Right cardiac atrium (tissue), 5 donors: ENCODE measurements around the gene UMODL1. TPM values are rescaled to one million over a fixed set of nuclear protein-coding genes. Genes with fewer than 3 reads are reported as not detected.

Experiments
- ATAC-seq, 2 donors: fragments of 200-7000 bp; cut with Tn5 transposase; one replicate each; pipeline versions ENCODE4 v1.8.0 to v1.9.1; 2020; ENCODE audit warnings: moderate library complexity in 2 of 2, mild to moderate bottlenecking in 1 of 2
- DNase-seq, 3 donors: peaks; one replicate each; pipeline ENCODE4 v3.0.0-alpha.2; 2020
- H3K27ac ChIP-seq: one replicate; pipeline ENCODE4 v1.5.1; 2013; ENCODE audit warnings: mild to moderate bottlenecking, low read length, control low read depth, moderate library complexity
- H3K27me3 ChIP-seq: one replicate; pipeline ENCODE4 v1.6.1; 2013; ENCODE audit not compliant: control insufficient read depth, insufficient read depth
- H3K4me1 ChIP-seq: one replicate; pipeline ENCODE4 v1.6.1; 2013; ENCODE audit warnings: low read length; ENCODE audit not compliant: control insufficient read depth, insufficient read depth
- H3K4me3 ChIP-seq: one replicate; pipeline ENCODE4 v1.5.1; 2013; ENCODE audit warnings: low read length, control low read depth
- H3K9me3 ChIP-seq: one replicate; pipeline ENCODE4 v1.6.1; 2013; ENCODE audit warnings: low read length; ENCODE audit not compliant: control insufficient read depth
- WGBS: extraction: QIAGEN DNeasy Blood & Tissue Kit; methylation state at CpG from one replicate; pipeline ENCODE4 v1.1.7; 2013; 5-methylcytosine and 5-hydroxymethylcytosine counted together
- intact Hi-C, 4 donors: fragments of 100-400 bp; cut with DNase I; formaldehyde crosslinking; loops; one replicate each; pipeline versions ENCODE4 v1.11.0 to v1.14.0; 2022 to 2023
- polyA plus RNA-seq: library from polyadenylated mRNA; stranded (reverse); fragments of 200-250 nt; gene quantifications from one replicate; pipeline ENCODE4 v1.2.3, GENCODE V29; 2013
- total RNA-seq, 4 donors: library from RNA; stranded (reverse); fragmentation: NEBNext Ultra II Directional; extraction: Animal tissue kit (Norgen Biotek cat#: 25700); gene quantifications; one replicate each; pipeline ENCODE4 v1.2.1, GENCODE V29; 2021
- donor health status: healthy with polysubstance abuse.
- donor health status: DM: no; HTN: yes; CAD: no.
- donor health status: DM: no; HTN: no; CAD: no.
- donor health status: DM: no; HTN: yes; CAD: no; lungs with severe emphysema.
- donor health status: DM: yes; HTN: yes; CAD: no.

The UMODL1 gene
- total and polyA plus RNA-seq, 5 donors, result not detected

GRCh38 chr21:42124826-42125570, 53.9 kb downstream of the UMODL1 start:
- H3K27me3 ChIP-seq, result no peaks in the 10 kb centered on the region
- no peaks in the 10 kb centered on the region for H3K9me3 ChIP-seq
- intact Hi-C loops, result no loop called here
- no peaks in the 10 kb centered on the region for H3K4me1 ChIP-seq
- H3K4me3 ChIP-seq, result no peak overlapping the region
- H3K27ac ChIP-seq, result no peak overlapping the region
- no peak for ATAC-seq
- DNase-seq, result no peak
- 66% methylated on average over 19 of the region's 19 CpGs for WGBS

DNA sequence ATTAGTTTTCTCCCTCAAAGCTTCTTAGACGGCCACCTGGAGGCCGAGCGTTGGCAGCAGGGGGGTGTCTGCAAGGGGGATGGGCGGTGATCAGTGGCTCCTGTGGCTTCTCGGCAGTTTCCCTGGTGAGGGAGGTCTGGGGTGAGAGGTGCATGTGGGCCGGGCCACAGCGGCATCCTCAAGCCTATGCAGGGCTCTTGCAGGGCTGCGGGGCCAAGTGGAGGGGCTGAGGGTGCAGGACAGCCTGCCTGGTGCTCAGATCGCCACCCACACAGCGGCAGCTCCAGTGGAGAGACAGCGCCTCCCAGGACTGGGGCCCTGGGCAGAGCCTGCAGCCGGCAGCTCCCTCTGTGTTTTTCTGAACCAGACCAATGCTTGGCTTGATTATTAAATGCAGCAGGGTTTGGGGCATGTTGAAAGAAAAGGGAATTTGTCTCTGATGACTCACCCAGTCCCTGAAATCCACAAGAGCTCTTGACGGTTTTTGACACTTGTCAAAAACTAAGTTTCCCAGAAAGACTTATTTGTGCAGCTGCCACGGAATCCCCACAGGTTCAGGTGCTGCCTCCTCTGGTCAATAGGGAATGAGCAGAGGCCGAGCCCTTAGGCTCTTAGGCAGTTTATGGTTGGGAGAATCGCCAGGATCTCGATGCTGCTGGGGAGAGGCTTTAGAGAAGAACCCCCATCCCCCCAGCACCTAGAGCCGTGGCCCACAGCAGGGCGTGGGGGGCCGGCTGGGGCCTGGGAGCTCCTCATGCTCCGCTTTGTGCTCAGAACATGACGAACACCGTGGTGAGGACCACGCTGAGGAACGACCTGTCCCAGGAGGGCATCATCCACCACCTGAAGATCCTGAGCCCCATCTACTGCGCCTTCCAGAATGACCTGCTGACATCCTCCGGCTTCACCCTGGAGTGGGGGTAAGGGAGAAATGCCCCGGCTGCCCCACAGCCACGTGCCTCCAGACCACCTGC, 54.7 kb downstream of the UMODL1 start:
- H3K9me3 ChIP-seq, result no peaks in the 10 kb centered on the region
- no peaks in the 10 kb centered on the region for H3K27me3 ChIP-seq
- DNase-seq (no peak), ATAC-seq (no peak)
- H3K4me3 ChIP-seq, result no peak overlapping the region
- H3K4me1 ChIP-seq, result no peaks in the 10 kb centered on the region
- whole genome bisulfite sequencing, result 69% methylated on average over 29 of the region's 29 CpGs
- intact Hi-C loops, result no loop called here
- no peak overlapping the region for H3K27ac ChIP-seq

DNA sequence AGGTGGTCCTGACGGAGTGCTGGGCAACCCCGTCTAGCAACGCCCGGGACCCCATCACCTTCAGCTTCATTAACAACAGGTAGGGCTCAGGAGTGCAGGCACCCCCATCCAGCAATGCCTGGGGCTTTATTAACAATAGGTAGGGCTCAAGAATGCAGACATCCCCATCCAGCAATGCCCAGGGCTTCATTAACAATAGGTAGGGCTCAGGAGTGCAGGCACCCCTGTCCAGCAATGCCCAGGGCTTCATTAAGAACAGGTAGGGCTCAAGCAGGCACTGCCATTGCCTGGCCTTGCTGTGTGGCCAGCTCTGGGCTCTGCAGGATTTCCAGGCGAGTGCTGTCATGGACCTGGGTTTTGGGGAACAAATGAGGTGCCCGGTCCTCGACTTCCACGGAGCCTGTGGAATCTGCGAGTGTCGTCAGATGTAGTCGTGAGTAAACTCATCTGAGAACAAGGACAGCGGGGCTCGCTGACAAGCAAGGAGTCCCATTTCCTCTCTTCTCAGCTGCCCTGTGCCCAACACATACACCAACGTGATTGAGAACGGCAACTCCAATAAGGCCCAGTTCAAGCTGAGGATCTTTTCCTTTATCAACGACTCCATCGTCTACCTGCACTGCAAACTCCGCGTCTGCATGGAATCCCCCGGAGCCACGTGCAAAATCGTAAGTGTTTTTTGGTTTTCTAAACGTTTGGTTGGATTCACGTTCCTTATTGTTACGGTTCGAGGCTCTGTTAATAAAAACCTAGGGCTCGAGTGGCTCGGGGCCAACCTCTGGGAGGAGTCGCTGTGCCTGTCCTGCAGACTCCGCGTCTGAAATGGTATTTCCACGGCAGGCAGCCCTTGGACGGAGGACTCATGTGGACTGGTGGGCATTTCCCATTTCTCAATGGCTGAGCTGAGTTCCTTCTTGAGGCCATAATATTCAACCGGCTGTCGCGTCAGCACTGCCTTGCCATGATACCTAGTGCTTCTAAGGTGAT, 56.3 kb downstream of the UMODL1 start:
- WGBS, result 87% methylated on average over 36 of the region's 36 CpGs
- Histone ChIP-seq H3K9me3 (no peaks in the 10 kb centered on the region), H3K27ac (no peak overlapping the region), H3K27me3 (no peaks in the 10 kb centered on the region), H3K4me3 (no peak overlapping the region), H3K4me1 (no peaks in the 10 kb centered on the region)
- intact Hi-C loops, result no loop called here
- DNase-seq, result peak in 1 of 3 donors; percentile 37
- no peak for ATAC-seq

DNA sequence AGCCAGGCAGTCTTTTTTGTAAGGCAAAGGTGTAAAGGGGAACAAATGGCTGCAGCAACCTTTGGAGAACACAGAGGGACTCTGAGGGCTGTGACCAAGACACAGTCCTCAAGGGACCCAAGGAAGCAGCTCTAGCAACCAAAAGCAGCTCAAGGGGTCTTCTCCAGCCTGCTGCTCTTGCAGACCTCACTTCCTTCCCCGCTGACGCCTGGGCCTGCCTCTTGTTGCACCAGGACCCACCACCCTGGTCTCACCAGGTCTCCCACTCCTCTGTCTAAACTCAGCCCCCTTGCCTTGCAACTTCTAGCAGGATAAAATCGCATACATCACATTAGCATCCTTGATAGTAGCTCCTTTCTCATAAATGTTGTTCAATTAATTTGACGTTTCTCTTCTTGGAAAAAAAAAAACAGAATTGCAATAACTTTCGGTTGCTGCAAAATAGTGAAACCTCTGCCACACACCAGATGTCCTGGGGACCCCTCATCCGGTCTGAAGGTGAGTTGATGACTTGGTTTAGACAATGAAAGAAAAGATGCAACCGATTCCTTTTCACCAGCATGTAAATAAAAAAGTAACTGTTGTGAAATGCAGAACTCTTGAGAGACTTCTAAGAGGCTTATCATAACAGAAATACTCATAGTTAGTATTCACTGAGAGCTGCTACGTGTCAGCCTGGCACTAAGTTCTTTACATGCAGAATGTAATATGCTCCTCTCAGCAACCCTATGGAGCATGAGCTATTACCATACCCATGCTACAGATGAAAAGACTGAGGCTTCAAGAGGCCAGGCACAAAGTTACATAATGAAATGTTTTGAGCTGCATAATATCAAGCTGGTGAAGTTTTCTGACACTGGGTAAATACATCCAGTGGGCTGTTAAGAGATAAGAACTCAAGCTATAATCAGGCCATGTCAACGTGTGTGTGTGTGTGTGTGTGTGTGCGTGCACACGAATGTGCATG, 58.5 kb downstream of the UMODL1 start:
- H3K4me3 ChIP-seq, result no peak overlapping the region
- no peak for ATAC-seq
- 73% methylated on average over 11 of the region's 11 CpGs for WGBS
- intact Hi-C loops, result no loop called here
- no peaks in the 10 kb centered on the region for H3K4me1 ChIP-seq
- no peaks in the 10 kb centered on the region for H3K27me3 ChIP-seq
- no peaks in the 10 kb centered on the region for H3K9me3 ChIP-seq
- H3K27ac ChIP-seq, result no peak overlapping the region
- DNase-seq, result no peak

DNA sequence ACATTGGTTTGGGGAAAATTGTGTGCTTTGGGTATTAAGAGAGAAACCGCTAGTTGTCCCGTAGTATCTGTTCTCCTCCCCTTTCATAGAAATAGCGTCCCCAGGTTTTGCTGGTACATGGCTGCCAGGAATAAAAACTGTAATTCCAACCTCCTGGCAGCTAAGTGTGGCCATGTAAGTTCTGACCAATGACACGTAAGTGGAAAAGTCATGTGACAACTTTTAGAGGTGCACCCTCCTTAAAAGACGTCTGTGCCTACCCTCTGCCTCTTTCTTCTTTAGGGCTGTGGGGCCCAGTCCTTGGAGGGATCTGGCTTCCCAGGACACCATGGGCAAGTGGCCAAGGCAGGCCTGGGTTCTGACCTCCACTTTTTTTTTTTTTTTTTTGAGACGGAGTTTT, 59.3 kb downstream of the UMODL1 start:
- DNase-seq (peak in 1 of 3 donors; percentile 26), ATAC-seq (no peak)
- no peaks in the 10 kb centered on the region for H3K9me3 ChIP-seq
- intact Hi-C loops, result no loop called here
- no peaks in the 10 kb centered on the region for H3K27me3 ChIP-seq
- H3K27ac ChIP-seq, result no peak overlapping the region
- H3K4me3 ChIP-seq, result no peak overlapping the region
- WGBS, result 70% methylated on average over 6 of the region's 6 CpGs
- no peaks in the 10 kb centered on the region for H3K4me1 ChIP-seq

DNA sequence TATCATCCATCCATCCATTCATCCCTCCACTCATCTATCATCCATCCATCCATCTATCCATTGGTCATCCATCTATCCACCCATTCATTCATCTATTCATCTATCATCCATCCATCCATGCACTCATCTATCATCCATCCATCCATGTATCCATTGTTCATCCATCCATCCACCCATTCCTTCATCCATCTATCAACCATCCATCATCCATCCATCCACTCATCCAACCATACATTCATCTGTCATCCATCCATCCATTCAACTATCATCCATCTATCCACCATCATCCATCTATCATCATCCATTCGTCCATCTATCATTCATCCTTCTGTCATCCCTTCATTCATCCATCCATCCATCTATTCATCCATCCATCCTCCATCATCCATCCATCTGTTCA, 61.1 kb downstream of the UMODL1 start:
- WGBS, result 96% methylated on average over 1 of the region's 1 CpG

DNA sequence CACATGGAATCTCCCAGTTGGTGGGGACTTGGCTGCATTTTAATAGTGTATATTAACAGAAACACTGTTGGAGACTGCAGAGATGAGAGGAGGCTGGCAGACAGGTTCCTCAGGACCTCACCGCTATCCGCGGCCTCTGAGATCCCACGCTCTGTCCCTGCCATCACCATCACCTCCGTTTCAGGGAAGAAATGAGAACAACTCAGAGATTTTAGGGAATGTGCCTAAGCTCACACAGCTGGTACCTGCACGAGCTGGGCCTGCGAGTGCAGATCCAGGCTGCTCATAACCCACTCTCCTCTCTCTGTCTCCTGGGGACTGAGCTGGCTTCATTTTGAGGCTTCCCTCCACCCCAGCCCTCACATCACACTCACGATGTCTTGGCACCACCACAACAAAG, 62.0 kb downstream of the UMODL1 start:
- DNase-seq (no peak), ATAC-seq (no peak)
- 84% methylated on average over 8 of the region's 8 CpGs for WGBS
- Histone ChIP-seq H3K9me3 (no peaks in the 10 kb centered on the region), H3K4me1 (no peaks in the 10 kb centered on the region), H3K27me3 (no peaks in the 10 kb centered on the region), H3K27ac (no peak overlapping the region), H3K4me3 (no peak overlapping the region)
- intact Hi-C loops, result no loop called here

More for the DNA sequence above, 61.1 kb downstream of the UMODL1 start:
- intact Hi-C loops, result no loop called here
- DNase-seq (no peak), ATAC-seq (no peak)
- Histone ChIP-seq H3K9me3 (no peaks in the 10 kb centered on the region), H3K4me1 (no peaks in the 10 kb centered on the region), H3K4me3 (no peak overlapping the region), H3K27ac (no peak overlapping the region), H3K27me3 (no peaks in the 10 kb centered on the region)

- H3K27me3 ChIP-seq, result no peaks in the 10 kb centered on the region
- H3K27ac ChIP-seq, result no peak overlapping the region
- 61% methylated on average over 14 of the region's 14 CpGs for WGBS
- peak in 1 of 2 donors; percentile 9 for ATAC-seq
- H3K9me3 ChIP-seq, result no peaks in the 10 kb centered on the region
- intact Hi-C loops, result no loop called here
- H3K4me1 ChIP-seq, result no peaks in the 10 kb centered on the region
- no peak overlapping the region for H3K4me3 ChIP-seq
- peak in 1 of 3 donors; percentile 31 for DNase-seq
Observed at GRCh38 chr21:42135386-42136052, 64.4 kb downstream of the UMODL1 start.

- 87% methylated on average over 22 of the region's 22 CpGs for WGBS
- peak in 1 of 3 donors; percentile 37 for DNase-seq
- intact Hi-C loops, result no loop called here
Observed at GRCh38 chr21:42137191-42137904, 66.2 kb downstream of the UMODL1 start.

More at GRCh38 chr21:42137191-42137904, 66.2 kb downstream of the UMODL1 start:
- Histone ChIP-seq H3K9me3 (no peaks in the 10 kb centered on the region), H3K27me3 (no peaks in the 10 kb centered on the region), H3K4me3 (no peak overlapping the region), H3K4me1 (no peaks in the 10 kb centered on the region), H3K27ac (no peak overlapping the region)
- ATAC-seq, result no peak
